Mucosa of rectum (tissue), 2 donors: ENCODE measurements around the gene FAM193B.
A peak's percentile ranks its signal among the peaks of the same experiment; 100 is the strongest.

Source experiments
- H3K27ac ChIP-seq, 2 donors: one replicate each; pipeline ENCODE4 v1.7.0; 2013; ENCODE audit warnings: inconsistent platforms in 2 of 2, low read depth in 2 of 2, low read length in 2 of 2
- H3K27me3 ChIP-seq, 2 donors: one replicate each; pipeline ENCODE4 v1.7.0; 2013; ENCODE audit warnings: low read length in 2 of 2; ENCODE audit not compliant: control insufficient read depth in 2 of 2, insufficient read depth in 2 of 2
- H3K36me3 ChIP-seq, 2 donors: one replicate each; pipeline ENCODE4 v1.7.0; 2013; ENCODE audit warnings: low read length in 2 of 2; ENCODE audit not compliant: control insufficient read depth in 2 of 2, insufficient read depth in 2 of 2
- H3K4me1 ChIP-seq, 2 donors: one replicate each; pipeline ENCODE4 v1.7.0; 2013; ENCODE audit warnings: low read length in 2 of 2, mild to moderate bottlenecking in 1 of 2; ENCODE audit not compliant: control insufficient read depth in 2 of 2, insufficient read depth in 2 of 2
- H3K4me3 ChIP-seq, 2 donors: one replicate each; pipeline ENCODE4 v1.7.0; 2013; ENCODE audit warnings: low read length in 2 of 2
- H3K9ac ChIP-seq, 2 donors: one replicate each; pipeline ENCODE4 v1.7.0; 2013; ENCODE audit warnings: low read length in 2 of 2, low read depth in 1 of 2, mild to moderate bottlenecking in 1 of 2
- H3K9me3 ChIP-seq, 2 donors: one replicate each; pipeline ENCODE4 v1.7.0; 2013; ENCODE audit warnings: low read length in 2 of 2; ENCODE audit not compliant: control insufficient read depth in 2 of 2
- donor health status: healthy.
- donor health status: Normal muscosa, but diverticular disease.

FAM193B gene

DNA sequence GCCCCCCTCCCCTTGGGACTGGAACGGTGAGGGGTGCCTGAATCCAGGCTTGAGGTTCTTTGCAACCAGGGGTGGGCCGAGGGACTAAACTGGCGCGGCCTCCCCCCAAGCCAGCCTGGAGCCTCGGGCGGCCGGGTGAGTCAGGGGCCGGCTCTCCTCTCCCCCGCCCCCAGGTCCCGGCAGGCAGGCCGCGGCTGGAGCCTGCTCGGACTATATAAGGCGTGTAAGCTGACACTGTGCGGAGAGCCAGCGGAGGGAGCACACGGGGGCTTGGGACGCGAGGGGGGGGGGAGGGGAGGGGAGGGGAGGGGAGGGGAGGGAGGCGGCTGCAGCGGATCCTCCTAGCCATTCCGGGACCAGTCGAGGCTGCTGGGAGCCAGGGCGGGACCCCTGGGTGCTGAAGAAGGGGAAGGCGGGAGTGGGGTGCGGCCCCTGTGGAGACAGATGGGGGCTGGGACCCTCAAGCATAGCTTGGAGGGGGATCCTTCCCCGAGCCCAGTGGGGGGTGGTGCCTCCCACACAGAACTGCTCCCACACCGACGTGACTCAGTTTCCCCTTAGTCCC is 57.6 kb downstream of the FAM193B start:
- H3K27me3 ChIP-seq = peaks cover 9% of the 10 kb centered on the region in 2 donors
- H3K36me3 ChIP-seq = no peaks in the 10 kb centered on the region
- peak overlapping the region; percentile 67 to 68 for H3K4me3 ChIP-seq
- H3K4me1 ChIP-seq = peaks cover 25 to 38% of the 10 kb centered on the region in 2 donors
- peak overlapping the region; percentile 32 to 61 for H3K9ac ChIP-seq
- peak overlapping the region; percentile 86 to 87 for H3K27ac ChIP-seq
- no peaks in the 10 kb centered on the region for H3K9me3 ChIP-seq

DNA sequence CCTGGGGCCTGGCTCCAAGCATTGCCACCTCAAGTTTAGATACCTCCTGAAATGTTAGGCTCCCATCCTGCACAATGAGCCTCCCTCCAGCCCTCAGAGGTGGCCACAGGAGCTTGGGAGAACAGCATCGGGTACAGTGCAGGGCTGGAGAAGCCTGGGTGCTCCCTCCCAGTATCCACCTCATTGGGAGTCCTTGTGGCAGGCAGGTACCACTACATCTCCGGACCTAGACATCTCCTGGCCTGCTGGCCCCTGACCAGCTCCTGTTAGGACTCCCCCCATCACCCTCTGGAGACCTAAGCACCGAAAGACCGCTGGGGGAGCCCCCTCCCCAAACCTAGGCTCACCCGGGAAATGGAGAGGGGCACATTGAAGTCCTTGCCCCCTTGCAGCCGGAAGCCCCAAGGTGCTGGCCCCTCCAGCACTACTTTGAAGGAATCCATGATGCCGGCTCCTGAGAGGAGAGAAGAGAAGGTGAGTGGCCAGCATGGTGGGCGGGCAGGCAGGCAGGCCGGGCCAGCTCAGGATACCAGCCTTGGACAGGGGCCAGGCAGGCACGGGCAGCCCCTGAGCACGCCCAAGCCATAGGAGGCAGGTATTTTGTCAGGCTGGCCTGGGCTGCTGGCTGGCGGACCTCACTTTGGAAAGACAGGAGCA is 58.2 kb downstream of the FAM193B start:
- Histone ChIP-seq H3K27me3 (peaks cover 9% of the 10 kb centered on the region in 2 donors), H3K9ac (peak overlapping the region; percentile 53 to 60), H3K27ac (peak overlapping the region; percentile 86 to 87), H3K36me3 (no peaks in the 10 kb centered on the region), H3K4me3 (peak overlapping the region; percentile 25 to 54), H3K4me1 (peaks cover 25 to 38% of the 10 kb centered on the region in 2 donors), H3K9me3 (no peaks in the 10 kb centered on the region)

DNA sequence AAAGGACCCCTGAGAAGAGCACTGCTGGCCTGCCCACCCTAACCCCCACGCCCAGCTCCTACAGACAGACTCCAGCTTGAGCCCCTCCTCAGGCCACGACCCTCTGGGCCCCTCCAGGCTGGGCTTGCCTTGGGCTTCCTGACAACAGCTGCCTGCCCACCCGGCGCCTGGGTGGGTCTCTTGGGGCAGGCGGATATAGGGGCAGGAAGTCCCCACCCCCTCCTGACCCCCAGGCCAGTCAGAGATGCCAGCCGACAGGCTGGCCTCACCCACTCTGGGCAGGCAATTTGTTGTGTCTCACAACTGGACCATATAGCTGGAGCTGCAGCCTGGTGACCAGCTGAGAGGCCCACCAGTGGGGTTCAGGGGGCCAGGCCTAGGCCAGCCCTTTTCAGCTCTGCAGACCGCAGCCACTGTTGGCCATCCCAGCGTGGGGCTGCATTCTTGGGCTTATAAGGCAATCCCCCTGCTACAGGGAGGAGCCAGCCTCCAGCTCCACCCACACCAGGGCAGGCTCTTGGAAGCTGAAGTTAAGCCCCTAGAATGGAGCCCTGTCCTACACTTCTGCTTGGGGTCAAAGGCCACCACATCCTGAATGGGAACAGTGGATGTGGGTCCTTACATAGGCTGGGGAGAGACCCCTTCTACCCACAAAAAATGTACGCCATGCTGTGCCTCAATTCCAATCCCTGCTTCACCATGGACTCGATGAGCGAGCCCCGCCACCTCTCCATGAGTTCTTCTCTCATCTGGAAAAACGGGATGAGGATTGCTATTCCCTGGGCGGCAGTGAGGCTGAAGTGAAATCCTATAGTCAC is 58.9 kb downstream of the FAM193B start:
- Histone ChIP-seq H3K4me3 (peak overlapping the region in 1 of 2 donors; percentile 26), H3K36me3 (no peaks in the 10 kb centered on the region), H3K9me3 (no peaks in the 10 kb centered on the region), H3K9ac (peak overlapping the region; percentile 3 to 53), H3K4me1 (peaks cover 25 to 35% of the 10 kb centered on the region in 2 donors), H3K27ac (peak overlapping the region; percentile 86 to 87), H3K27me3 (peaks cover 9% of the 10 kb centered on the region in 2 donors)

DNA sequence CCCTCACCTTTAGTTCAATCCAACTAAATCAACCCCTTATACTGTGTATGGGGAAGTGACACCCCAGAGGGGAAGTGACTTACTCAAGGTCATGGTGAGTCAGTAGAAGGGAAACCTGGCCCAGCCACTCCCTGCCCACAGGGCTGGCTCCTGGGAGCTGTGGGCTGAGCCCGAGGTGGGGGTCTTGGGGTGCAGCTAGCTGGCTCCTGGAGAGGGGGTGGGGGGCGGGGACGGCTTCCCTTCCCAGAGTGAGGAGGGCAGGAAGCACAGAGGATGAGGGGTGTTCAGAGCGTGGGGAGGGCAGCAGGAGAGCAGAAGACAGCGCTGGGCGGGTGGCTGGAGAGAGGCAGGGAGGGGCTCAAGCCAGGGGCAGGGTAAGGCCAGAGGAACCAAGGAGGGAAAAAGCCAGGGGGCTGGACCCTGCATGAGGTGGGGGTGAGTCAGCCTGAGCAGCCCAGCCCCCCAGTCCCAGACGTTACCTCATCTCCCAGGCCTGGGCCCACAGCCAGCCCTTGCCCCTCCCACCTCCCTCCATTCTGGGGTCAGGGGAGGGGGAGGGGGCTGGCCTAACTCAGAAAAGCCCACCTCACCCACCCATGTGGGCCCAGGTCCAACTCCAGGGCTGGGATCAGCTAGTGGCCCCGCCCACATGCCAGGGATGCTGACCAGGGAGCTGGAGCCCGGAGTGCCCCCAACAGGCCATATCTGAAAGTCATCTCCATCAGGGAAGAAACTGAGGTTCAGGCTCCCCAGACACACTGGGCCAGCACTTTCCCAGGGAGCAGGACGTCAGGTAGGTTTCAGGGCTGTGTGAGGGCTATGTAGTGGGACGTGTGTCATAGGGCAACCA is 59.8 kb downstream of the FAM193B start:
- H3K4me3 ChIP-seq = peak overlapping the region in 1 of 2 donors; percentile 5
- H3K36me3 ChIP-seq = no peaks in the 10 kb centered on the region
- peak overlapping the region; percentile 66 to 87 for H3K27ac ChIP-seq
- H3K27me3 ChIP-seq = peaks cover 9% of the 10 kb centered on the region in 2 donors
- H3K9me3 ChIP-seq = no peaks in the 10 kb centered on the region
- H3K4me1 ChIP-seq = peaks cover 25 to 35% of the 10 kb centered on the region in 2 donors
- peak overlapping the region in 1 of 2 donors; percentile 14 for H3K9ac ChIP-seq

DNA sequence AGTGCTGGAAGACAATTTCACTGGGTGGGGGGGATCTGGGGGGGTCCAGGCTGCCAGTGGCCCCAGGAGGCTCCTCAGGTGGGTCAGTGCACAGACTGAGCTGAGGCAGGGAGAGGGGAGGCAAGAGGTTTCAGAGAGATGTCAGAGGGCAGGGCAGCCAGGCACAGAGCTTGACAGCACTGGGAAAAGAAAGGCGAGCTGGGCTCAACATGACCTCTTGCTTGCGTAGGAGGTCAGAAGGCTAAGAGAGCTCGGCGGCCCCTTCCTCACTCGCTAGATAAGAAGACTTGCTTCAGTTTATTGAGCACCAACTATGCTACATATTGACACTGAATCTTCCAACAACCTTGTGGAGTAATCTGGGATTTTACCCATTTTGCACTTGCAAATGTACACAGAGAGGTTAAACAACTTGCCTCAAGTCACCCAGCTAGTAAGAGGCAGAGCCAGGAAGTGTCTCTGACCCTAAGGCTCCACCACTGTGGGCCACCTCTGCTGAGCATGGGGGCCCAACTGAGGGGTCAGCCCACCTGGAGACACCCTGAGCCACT is 60.5 kb downstream of the FAM193B start:
- Histone ChIP-seq H3K9me3 (no peaks in the 10 kb centered on the region), H3K4me1 (peaks cover 25 to 35% of the 10 kb centered on the region in 2 donors), H3K27ac (peak overlapping the region; percentile 66 to 87), H3K36me3 (peaks cover 0 to 2% of the 10 kb centered on the region in 2 donors), H3K27me3 (peaks cover 8 to 9% of the 10 kb centered on the region in 2 donors), H3K9ac (peak overlapping the region in 1 of 2 donors; percentile 14), H3K4me3 (peak overlapping the region in 1 of 2 donors; percentile 5)

DNA sequence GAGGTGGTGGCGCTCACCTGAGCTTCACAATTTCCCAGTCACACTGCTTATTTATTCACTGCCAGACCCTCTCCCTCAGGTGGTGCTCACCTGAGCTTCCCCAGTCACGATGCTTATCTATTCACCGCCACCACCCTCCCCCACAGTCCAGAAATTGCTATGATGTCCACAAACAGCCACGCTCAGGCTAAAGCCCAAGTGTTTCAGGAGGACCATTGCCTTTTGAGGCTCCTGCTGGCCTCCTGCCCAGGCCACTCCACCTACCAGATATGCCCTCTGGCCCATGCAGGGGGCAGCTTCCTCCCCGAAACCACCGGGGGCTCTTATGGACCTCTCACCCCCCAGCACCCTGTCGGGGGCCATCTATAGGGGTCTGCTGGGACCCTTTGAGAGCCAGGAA is 61.5 kb downstream of the FAM193B start:
- Histone ChIP-seq H3K4me3 (no peak overlapping the region), H3K27ac (no peak overlapping the region), H3K9ac (no peak overlapping the region), H3K9me3 (no peaks in the 10 kb centered on the region), H3K4me1 (peaks cover 22 to 27% of the 10 kb centered on the region in 2 donors), H3K27me3 (no peaks in the 10 kb centered on the region), H3K36me3 (peaks cover 2 to 6% of the 10 kb centered on the region in 2 donors)

DNA sequence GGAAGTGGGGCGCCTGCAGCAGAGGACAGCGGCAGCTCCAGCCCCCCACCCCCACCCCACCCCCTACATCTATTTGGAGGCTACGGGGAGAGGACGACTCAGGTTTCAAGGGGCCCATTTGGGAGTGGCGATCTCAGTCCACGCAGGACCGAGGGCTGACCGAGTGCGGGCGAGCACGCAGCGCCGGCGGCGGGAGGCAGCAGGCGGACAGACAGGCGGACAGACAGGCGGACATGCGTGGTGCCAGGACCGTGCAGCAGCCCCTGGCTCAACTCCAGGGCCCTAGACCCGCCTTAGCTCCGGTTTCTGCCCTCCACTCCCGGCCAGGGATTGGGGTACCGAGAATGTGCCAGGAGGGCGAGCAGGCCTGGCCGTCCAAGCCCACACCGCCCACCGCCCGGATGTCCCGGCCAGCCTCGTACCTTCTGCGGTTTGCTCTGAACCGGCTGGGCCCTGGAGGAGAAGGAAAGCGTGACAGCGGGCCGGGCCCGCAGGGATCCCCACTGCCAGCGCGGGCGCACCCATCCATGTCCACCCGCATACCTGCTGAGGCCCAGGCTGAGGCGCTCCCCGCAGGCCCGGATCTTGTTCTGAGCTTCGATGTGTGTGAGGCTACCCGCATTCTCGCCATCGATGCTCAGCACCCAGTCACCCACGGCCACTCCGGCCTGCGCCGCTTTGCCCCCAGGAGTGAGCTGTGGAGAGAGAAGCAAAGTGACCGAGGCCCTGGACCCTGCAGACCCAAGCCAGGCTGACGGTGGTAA is 62.2 kb downstream of the FAM193B start:
- H3K36me3 ChIP-seq = peaks cover 4 to 9% of the 10 kb centered on the region in 2 donors
- no peaks in the 10 kb centered on the region for H3K9me3 ChIP-seq
- no peak overlapping the region for H3K4me3 ChIP-seq
- H3K27ac ChIP-seq = no peak overlapping the region
- H3K4me1 ChIP-seq = peaks cover 22 to 24% of the 10 kb centered on the region in 2 donors
- no peak overlapping the region for H3K9ac ChIP-seq
- H3K27me3 ChIP-seq = no peaks in the 10 kb centered on the region

DNA sequence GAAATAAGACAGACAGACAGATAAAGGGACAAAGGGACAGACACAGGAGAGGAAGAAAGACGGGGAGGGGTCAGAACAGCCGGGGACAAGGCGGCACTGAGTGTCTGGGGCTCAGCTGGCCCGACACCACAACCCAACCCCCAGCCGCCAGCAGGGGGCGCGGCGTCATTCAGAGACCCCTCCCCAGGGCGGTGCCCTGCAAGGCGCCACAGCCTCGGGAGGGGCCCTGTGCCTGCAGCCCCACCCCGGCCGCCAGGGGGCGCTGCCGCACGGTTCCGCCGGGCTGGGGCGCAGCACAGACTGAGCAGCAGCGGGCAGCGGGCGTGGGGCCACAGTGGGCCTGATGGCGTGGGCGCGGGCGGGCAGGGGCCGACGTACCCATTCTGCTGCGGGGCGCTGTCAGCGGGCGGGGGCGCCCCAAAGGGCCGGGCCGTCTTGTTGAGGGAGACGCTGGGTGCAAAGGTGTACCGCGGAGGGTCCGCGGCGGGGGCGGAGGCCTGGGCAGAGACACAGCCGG is 62.9 kb downstream of the FAM193B start:
- Histone ChIP-seq H3K36me3 (peaks cover 5 to 9% of the 10 kb centered on the region in 2 donors), H3K4me3 (no peak overlapping the region), H3K9ac (no peak overlapping the region), H3K27ac (no peak overlapping the region), H3K4me1 (peaks cover 20 to 22% of the 10 kb centered on the region in 2 donors), H3K9me3 (no peaks in the 10 kb centered on the region), H3K27me3 (no peaks in the 10 kb centered on the region)

DNA sequence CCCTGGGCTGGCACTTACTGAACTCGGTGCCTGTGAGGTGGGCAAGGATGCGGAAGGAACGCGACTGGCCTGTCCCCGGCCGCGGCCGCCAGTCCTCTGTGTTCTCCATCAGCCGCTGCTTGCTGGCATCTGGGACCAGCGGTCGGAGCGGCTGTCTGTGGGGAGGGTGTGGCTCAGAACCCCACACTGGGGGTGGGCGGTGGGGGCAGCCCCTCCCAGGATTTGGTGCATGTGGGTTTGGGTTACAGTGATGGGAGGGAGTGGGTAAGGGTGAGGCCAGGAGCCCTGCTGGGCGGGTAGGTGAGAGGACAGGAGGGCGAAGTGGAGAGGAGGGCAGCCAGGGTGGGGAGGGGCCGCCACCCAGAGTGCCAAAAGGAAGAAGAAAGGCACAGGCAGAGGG is 63.4 kb downstream of the FAM193B start:
- Histone ChIP-seq H3K9ac (no peak overlapping the region), H3K9me3 (no peaks in the 10 kb centered on the region), H3K27me3 (no peaks in the 10 kb centered on the region), H3K36me3 (peaks cover 5 to 12% of the 10 kb centered on the region in 2 donors), H3K4me1 (peaks cover 18 to 21% of the 10 kb centered on the region in 2 donors), H3K4me3 (no peak overlapping the region), H3K27ac (no peak overlapping the region)
